Placental epithelial cell (primary cell): ENCODE measurements around the gene ADAMTS2. TPM values are rescaled to one million over a fixed set of nuclear protein-coding genes. Genes with fewer than 3 reads are reported as not detected.

ENCODE experiments used
- small RNA-seq: library from RNA; depleted of rRNA; stranded (forward); fragments of <200 nt; gene quantifications from one replicate; pipeline ENCODE3, GENCODE V24; 2012
- total RNA-seq: library from RNA; depleted of rRNA; stranded (reverse); fragments of >200 nt; gene quantifications from 2 replicates; pipeline ENCODE4 v1.2.3, GENCODE V29; 2012

The ADAMTS2 gene
- total RNA-seq = 43.3 and 98.9 TPM in 2 replicates

DNA sequence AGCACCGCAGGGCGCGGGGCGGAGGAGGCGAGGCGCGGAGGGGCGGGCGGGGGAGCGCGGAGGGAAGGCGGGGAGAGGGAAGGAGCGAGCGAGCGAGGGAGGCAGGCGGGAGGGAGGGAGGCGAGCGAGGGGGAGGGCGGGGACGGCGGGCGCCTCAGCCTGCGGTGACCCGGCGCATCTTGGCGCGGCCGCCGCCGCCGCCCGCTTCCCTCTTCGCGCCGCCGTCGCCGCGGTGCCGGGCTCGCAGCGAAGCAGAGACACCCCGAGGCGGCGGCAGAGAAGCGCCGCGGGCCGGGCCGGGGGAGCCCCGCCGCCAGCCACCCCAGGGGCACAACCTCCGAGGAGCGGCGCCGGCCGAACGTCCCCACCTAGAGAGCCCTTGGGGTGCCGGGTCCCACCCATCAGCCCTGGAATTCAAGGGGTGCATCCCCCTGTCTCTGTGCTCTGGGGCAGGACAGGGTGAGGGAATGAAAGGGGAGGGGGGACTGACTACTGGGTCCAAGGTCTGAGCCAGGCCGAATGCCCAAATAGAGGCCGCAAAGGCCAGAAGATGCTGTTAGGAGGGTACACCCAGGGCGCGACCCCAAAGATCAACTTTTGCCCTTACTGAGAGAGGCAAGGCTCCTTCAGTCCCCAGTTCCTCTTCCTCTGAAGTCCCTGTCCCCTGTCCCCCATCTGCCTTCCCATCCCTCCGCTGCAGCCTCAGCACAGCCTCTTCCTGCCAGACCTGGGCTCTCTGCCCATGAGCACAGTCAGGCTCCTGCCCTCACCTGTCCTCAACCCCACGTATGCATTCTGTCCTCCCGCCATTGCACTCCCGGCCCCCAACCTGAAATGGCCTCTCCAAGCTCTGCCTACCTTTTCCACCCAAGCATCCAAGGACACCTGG is at the start of gene ADAMTS2:
Gene ADAMTS2 (minus strand): TSS at position 29 of the 889 bp plus-strand sequence. CDS start 133 bp downstream, outside the sequence.

Small RNA genes within 50 kb of the gene (small RNA-seq; reads per million reads assigned to genes)
- gene AC109479.2 = not detected

Other genes with a start within 250 kb of the ADAMTS2 start
- 34.4 and 42.4 TPM in 2 replicates for gene RUFY1, start 205.1 kb upstream of the ADAMTS2 start, total RNA-seq